ENCODE measurements around the gene SLC15A3. TPM values are rescaled to one million over a fixed set of nuclear protein-coding genes. Genes with fewer than 3 reads are reported as not detected.
"Not testable (repeated sequence)": the region's sequence is repeated elsewhere in the genome, so short reads cannot be mapped to it uniquely, and the experiment has no call there.

Gene SLC15A3
- total RNA-seq, 1 donor from 2014 or later, result 20.8 TPM

DNA sequence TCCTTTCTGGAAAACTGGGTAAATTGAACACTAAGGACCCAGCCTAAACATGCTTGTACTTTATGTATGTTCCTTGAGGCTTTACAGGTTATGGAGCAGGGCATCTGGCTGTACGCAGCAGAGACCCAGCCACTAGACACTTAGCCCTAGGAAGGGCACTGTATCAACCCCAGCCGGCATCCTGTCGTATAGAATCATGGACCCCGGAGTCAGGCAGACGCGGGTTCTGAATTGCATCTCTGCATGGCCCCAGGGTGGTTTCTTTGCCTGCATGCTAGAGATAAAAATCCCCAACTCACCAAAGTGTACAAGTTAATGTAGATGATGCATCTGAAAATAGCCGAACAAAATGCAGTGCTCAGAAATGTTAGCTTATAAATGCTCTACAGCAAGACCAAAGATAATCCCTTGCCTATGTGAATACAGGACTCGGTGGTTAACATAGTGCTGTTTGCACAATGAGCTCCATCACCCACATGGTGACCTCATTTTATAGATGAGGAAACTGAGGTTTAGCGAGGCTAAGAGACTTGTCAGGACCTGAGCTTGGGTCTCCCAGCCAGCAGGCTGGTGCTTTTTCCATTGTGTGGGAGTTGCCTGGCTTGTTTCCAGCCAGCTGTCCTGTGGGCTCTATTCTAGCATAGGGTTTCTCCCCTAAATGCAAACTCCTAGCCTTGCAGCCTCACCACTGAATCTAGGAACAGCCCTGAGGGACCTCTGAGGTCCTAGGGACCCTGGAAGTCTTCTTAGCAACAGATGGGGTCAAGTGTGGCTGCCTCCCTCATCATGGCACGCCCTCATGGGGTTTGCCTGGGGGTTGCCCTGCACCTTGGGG lies 26.8 kb upstream of the SLC15A3 start:
- ATAC-seq (no peak), DNase-seq (ENCODE audit: missing footprints) (no peak)
- intact Hi-C loops (cut with DNase I), result no loop called here

DNA sequence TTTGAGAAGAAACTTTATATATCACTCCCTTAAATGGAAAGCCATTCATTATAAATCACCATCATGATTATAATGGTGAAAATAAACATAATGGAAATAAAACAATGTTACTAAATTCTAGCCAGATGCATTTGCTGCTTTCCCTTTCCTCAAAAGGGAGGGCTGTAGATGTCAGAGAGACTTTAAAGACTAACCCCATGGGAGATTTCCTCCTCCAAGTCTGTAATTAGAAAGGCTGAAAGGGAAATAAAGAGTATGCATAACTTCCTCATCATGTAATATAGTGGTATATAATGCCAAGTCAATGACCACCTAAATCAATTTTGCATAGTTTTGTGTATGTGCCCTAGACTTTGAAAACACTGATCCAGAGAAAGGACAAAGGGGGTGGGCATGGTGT lies 25.9 kb upstream of the SLC15A3 start:
- intact Hi-C loops (cut with DNase I), result no loop called here
- no peak for ATAC-seq
- DNase-seq (ENCODE audit: missing footprints), result no peak

DNA sequence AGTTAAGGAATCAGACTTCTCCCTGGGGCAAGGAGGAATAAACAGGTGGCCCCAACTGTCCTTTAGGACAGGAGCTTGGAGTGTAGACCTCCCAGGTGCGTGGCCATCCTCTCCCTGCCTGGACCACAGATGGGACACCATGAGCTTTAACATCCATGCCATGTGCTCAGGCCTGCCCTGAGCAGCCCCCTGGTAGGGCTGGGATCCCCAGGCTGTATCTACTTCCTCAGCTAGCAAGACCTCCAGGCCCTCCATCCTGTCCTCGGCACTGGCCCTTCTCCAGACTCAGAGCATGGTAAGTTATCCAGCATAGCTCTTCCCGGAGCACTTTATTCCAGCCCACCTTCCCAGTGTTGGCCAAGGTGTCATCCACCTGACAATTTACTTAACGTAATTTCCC lies 25.2 kb upstream of the SLC15A3 start:
- intact Hi-C loops (cut with DNase I), result no loop called here
- ATAC-seq, result no peak

GRCh38 chr11:60974726-60975125 lies 22.8 kb upstream of the SLC15A3 start:
- DNase-seq (ENCODE audit: missing footprints) (no peak), ATAC-seq (no peak)
- intact Hi-C loops (cut with DNase I), result no loop called here

More for the DNA sequence above, 25.2 kb upstream of the SLC15A3 start:
- DNase-seq (ENCODE audit: missing footprints), result no peak

DNA sequence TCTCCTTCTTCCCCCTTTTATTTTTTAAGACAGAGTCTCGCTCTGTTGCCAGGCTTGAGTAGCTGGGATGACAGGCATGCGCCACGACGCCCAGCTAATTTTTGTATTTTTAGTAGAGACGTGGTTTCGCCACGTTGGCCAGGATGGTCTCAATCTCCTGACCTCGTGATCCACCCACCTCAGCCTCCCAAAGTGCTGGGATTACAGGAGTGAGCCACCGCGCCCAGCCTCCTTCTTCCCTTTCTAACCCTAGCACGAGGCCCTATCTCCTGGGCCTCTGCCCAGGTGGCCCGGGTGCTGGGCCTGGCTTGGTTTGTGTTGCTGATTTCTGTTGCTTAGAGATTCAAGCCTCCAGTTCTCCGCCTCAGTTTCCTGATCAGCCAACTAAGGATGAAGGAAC lies 22.3 kb upstream of the SLC15A3 start:
- intact Hi-C loops (cut with DNase I); DNase-seq (ENCODE audit: missing footprints); ATAC-seq: not testable (repeated sequence)

DNA sequence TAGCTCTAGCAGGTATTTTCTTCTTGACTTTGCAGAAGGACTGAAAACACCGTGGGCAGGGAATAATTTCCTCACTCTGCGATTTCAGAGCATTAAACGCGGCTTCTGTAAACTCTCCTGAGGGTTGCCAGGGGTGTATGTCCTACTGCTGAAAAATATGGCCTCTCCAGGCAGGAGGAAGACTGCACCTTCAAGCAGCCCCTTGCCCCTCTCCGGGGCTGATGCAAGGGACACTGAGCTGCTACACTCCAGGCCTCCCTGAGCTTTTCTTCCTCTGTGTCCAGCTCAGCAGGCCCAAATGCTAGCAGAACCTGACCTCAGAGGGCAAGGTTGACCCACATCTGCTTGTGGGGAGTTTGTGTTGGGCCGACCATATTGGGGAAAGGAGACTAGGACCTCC lies 21.7 kb upstream of the SLC15A3 start:
- ATAC-seq (no peak), DNase-seq (ENCODE audit: missing footprints) (no peak)
- intact Hi-C loops (cut with DNase I), result no loop called here

DNA sequence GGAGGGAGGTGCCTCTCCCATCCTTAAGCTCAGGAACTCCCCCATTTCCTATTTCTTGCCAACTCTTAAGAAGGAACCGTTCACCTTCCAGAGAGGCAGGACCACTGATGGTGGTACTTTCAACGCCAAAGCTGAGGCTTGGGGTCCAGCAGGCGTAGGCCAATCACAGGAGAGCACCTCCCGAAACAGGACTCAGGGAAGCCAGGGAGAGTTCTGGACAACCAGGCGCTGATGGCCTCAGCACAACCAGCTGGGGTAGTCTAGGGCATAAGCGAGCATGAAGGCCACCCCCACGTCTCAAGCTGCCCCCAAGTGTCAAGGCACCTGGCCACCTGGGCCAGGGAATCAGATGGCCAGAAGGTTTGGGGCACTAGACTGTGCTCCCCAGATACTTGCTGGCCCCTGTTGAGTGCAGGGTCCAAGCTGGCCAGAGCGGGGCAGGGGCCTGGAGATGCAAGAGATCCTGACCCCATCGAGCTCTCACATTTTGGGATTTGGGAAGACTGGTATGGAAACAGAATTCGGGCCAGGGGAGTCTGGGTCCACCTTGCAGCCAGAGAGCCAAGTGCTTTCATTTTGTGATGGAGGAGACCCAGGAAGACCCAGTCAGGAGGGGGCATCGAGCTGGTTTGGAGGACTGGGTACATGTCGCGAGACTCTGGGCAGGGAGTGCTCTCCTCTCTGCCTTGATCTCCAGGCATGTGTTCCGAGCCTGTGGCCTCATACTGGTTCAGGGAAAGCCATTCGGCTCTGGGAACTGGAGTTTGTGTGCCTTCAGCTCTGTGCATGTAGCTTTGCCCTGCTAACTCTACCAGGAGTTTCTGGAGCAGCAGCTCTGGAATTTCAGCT lies 20.4 kb upstream of the SLC15A3 start:
- intact Hi-C loops (cut with DNase I), result no loop called here
- no peak for ATAC-seq
- no peak for DNase-seq (ENCODE audit: missing footprints)

GRCh38 chr11:60971520-60971919 lies 19.5 kb upstream of the SLC15A3 start, which contains the start of gene CD6:
Gene CD6, plus strand, starts transcription at chr11:60971680. Its CDS starts 186 bp downstream, at chr11:60971866.
- no peak for DNase-seq (ENCODE audit: missing footprints)
- no peak for ATAC-seq
- intact Hi-C loops (cut with DNase I), result loop anchor here (2.0 kb wide), 2 partner anchors 159 to 215 kb away; no protein-coding TSS in a partner anchor

GRCh38 chr11:60970890-60971289 lies 18.9 kb upstream of the SLC15A3 start:
- ATAC-seq (no peak), DNase-seq (ENCODE audit: missing footprints) (no peak)
- intact Hi-C loops (cut with DNase I), result loop anchor here (2.0 kb wide), 2 partner anchors 160 to 216 kb away; no protein-coding TSS in a partner anchor

DNA sequence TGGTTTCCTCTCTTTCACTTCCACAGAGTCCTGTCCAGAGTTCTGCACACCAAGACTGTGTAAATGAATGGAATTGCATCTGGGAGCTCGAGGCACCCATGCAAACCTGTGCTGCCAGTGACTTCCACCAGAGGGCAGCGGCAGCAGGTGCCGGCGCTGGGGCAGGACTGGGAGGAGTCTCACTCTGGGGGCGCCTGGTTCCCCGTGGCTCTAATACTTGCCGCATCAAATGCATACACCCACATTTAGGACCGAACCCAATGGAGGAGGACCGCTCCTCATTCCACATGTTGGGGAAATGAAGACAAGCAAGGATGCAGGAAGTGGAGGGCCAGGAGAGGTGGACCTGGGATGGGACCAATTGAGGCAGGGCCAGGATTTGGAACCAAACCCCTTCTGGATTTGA lies 18.4 kb upstream of the SLC15A3 start:
- peak; percentile 46 for ATAC-seq
- intact Hi-C loops (cut with DNase I), result loop anchor here (2.0 kb wide), 2 partner anchors 160 to 216 kb away; no protein-coding TSS in a partner anchor
- peak; percentile 86 for DNase-seq (ENCODE audit: missing footprints)

- DNase-seq (ENCODE audit: missing footprints) (no peak), ATAC-seq (no peak)
- intact Hi-C loops (cut with DNase I), result no loop called here
These were observed 16.2 kb upstream of the SLC15A3 start for GRCh38 chr11:60968223-60968622.

- ATAC-seq (no peak), DNase-seq (ENCODE audit: missing footprints) (no peak)
- intact Hi-C loops (cut with DNase I), result no loop called here
These were observed 14.9 kb upstream of the SLC15A3 start for GRCh38 chr11:60966890-60967289.

DNA sequence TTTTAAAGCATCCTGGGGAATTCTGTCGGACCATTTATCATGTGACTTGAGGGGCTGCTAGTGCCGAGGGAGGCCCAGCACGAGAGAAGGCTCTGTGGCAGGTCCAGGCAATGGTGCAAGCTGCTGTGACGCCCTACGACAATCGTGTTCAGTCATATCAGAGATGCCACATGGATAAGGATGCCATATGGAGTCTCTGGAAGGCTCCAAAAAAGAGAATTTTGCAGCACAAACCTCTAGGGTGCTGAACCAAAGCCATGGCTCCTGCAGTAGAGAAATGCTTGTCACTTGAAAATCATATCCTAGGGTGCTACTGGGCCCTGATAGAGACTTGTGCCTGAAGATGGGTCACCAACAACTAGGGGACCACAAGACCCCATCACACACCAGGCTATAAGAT lies 12.8 kb upstream of the SLC15A3 start:
- DNase-seq (ENCODE audit: missing footprints) (no peak), ATAC-seq (no peak)
- intact Hi-C loops (cut with DNase I), result no loop called here

GRCh38 chr11:60960405-60960804 lies 8.4 kb upstream of the SLC15A3 start:
- intact Hi-C loops (cut with DNase I), result no loop called here
- no peak for ATAC-seq
- no peak for DNase-seq (ENCODE audit: missing footprints)

DNA sequence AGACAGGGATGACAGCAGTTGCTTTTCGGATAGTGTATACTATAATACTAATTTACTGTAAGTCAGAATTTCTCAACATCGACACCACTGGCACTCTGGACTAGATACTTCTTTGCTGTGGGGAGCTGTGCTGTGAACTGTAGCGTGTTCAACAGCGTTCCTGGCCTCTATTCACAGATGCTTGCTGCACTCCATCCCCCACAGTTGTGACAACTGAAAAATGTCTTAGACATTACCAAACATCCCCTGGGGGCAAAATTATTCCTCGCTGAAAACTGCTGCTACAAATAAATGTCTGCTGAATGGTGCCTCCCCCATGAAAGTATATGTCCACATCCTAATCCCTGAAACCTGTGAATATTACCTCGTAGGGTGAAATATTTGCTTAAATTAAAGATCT lies 7.5 kb upstream of the SLC15A3 start:
- ATAC-seq (no peak), DNase-seq (ENCODE audit: missing footprints) (no peak)
- intact Hi-C loops (cut with DNase I), result no loop called here

DNA sequence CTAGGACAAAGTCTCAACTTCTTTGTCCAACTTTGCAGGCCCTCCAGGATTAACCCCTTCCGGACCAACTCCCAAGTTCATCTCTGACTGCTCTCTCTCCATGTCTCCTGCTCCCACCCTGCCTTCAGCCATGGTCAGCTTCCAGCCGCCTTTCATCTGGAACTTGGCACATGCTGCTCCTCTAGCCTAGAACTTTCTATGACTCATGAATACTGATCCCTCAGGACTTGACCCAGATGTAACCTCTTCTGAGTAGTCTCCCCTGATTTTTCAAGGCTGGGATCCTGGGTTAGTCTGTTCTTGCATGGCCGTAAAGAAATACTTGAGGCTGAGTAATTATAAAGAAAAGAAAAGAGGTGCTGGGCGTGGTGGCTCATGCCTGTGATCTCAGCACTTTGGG lies 5.2 kb upstream of the SLC15A3 start:
- DNase-seq (ENCODE audit: missing footprints) (no peak), ATAC-seq (no peak)
- intact Hi-C loops (cut with DNase I), result no loop called here

DNA sequence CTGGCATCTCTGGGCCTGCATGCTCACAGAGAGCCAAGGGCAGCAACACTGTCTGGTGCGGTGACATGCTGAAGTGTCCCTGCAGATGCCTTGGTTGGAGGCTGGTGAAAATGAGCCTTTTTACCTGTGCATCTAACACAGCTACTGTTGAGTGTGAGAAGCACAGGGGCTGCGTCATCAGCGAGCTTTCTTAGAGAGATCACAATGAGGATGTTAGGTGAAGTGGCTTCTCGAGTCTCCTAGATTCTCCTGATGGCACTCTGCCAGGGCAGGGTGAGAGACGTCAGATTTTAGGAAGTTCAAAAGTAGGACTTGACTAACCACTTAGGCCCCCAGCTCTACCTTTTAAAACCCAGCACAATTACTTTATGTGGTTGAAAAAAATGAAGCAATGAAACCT lies 3.6 kb upstream of the SLC15A3 start:
- ATAC-seq (no peak), DNase-seq (ENCODE audit: missing footprints) (no peak)
- intact Hi-C loops (cut with DNase I), result no loop called here

DNA sequence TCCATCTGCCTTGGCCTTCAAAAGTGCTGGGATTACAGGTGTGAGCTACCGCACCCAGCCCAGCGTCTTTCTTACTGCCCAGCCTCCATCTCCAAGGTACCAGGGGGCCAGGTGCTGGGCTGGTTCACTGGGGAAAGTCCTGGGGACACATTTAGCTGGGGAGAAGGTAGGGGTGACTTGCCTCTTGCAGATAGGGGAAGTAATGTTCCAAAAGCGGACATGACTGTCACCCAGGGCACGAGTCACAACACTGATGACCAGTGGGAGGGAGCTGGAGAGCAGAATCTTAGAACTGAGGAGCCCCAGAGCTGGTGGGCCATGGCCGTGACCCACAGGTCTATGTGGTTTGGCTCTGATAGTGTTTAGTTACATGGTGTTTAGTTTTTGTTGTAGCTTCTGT lies 2.4 kb upstream of the SLC15A3 start:
- ATAC-seq, result no peak
- intact Hi-C loops (cut with DNase I), result loop anchor here (5.0 kb wide), 1 partner anchor 37 kb away; no protein-coding TSS in a partner anchor
- DNase-seq (ENCODE audit: missing footprints), result no peak

DNA sequence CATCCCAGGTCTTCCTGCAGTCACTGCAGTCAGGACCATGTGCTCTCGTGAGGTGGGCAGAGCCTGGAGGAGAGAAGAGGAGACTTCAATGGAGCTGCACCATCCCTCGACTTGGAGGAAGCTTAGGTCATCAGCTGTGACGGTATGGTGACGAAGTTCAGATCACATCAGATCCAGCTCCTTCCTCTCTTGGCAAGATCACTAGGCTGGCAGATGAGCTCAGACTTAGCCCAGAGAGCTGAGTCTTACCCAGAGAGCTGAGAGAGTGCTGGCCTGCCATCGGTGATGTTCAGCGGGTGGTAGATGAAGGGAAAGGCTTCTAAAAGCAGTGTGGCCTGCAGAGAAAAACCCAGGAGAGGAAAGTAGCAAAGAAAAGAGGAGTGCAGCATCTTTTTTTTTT lies 1.8 kb upstream of the SLC15A3 start:
- no peak for DNase-seq (ENCODE audit: missing footprints)
- intact Hi-C loops (cut with DNase I), result loop anchor here (5.0 kb wide), 1 partner anchor 36 kb away; no protein-coding TSS in a partner anchor
- ATAC-seq, result no peak
